ENCODE measurements around the gene COX5B.

GRCh38 chr2:97671526-97671925 is 25.7 kb downstream of the COX5B start:
- TF ChIP-seq, protein P1, sequence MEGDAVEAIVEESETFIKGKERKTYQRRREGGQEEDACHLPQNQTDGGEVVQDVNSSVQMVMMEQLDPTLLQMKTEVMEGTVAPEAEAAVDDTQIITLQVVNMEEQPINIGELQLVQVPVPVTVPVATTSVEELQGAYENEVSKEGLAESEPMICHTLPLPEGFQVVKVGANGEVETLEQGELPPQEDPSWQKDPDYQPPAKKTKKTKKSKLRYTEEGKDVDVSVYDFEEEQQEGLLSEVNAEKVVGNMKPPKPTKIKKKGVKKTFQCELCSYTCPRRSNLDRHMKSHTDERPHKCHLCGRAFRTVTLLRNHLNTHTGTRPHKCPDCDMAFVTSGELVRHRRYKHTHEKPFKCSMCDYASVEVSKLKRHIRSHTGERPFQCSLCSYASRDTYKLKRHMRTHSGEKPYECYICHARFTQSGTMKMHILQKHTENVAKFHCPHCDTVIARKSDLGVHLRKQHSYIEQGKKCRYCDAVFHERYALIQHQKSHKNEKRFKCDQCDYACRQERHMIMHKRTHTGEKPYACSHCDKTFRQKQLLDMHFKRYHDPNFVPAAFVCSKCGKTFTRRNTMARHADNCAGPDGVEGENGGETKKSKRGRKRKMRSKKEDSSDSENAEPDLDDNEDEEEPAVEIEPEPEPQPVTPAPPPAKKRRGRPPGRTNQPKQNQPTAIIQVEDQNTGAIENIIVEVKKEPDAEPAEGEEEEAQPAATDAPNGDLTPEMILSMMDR (conservative IDR thresholded peaks at IDR 0.05; ENCODE audit: low read depth, low read length): no peak
- TF ChIP-seq EZH2 (IDR thresholded peaks at IDR 0.05; ENCODE audit: low read length, unreplicated experiment): no peak

All from PC-3 (cell line).